Breast epithelium (tissue), 3 donors: ENCODE measurements around the gene FGFR1OP2.

Experiments used
- CTCF ChIP-seq, 3 donors: fragments of 450-650 bp; IDR thresholded peaks; one replicate each; pipeline ENCODE4 v1.5.1; 2016 to 2017; ENCODE audit warnings: antibody characterized with exemption in 3 of 3, mild to moderate bottlenecking in 3 of 3, moderate library complexity in 3 of 3
- POLR2A ChIP-seq: fragments of 450-650 bp; IDR thresholded peaks from one replicate; pipeline ENCODE4 v1.6.1; 2016; ENCODE audit warnings: antibody characterized with exemption, mild to moderate bottlenecking, moderate library complexity

DNA sequence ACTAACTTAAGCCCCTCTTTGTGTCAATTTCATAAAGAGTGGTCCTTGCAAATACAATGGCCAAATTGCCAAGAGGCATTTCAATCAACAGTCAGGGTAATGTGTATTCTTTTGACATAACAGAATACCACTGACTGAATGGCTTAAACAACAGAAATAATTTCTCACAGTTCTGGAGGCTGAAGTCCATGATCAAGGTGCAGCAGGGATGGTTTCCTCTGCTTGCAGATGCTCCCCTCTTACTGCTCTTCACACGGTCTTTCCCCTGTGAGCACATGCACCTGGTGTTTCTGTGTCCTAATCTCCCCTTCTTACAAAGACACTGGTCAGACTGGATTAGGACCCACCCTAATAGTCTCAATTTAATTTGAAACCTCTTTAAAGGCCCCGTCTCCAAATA, 31.9 kb downstream of the FGFR1OP2 start:
- TF ChIP-seq CTCF (IDR thresholded peaks at IDR 0.05) = no peak
- TF ChIP-seq POLR2A = no peak
